Activated CD4-positive, alpha-beta T cell treated with anti-CD3 and anti-CD28 coated beads, Interleukin-10, Interleukin-2, amounts not matched to agents 100 ng/mL and 50 ng/mL, durations not matched to agents 16 hours and 8 hours (primary cell): ENCODE results near the gene ZNF735.
"Not testable (repeated sequence)": the region's sequence is repeated elsewhere in the genome, so short reads cannot be mapped to it uniquely, and the experiment has no call there.

ENCODE experiments used
- DNase-seq: peaks from one replicate; pipeline ENCODE4 v3.0.0-alpha.2; 2020

ZNF735 gene

DNA sequence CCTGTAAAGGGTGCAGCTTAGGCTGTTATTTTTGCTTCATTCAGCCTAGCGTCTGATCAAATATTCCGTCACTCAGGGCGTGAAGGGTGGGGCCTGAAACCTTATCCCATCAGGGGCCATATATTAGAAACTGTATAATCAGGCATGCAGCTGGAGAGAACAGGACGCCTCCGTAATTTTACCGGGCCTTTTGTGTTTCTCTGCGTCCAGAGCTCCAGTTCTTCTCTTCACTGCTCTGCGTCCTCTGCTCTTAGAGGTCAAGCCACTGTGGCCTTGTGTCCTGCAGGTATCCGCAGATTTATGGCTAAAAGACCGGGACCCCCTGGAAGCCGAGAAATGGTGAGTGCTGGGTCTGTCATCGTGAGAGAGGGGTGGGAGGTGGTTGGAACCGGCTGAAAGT, at the start of gene ZNF735:
ZNF735 (plus strand) TSS at position 301 of the 400 bp plus-strand sequence; CDS start at position 301, 0 bp downstream.
- no peak for DNase-seq

DNA sequence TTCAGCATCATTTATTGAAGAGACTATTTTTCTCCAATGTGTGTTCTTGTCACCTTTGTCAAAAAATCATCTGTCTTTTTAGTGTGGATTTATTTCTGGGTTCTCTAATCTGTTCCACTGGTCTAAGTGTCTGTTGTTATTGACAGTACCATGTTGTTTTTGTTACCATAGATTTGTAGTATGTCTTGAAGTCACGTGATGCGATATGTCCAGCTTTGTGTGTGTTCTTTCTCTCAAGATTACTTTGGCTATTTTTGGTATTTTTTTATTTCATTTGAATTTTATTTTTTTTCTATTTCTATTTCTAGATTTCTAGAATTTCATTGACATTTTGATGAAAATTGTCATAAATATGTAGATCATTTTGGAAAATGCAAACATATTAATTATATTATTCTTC, 36.0 kb upstream of the ZNF735 start:
- not testable (repeated sequence) for DNase-seq

DNA sequence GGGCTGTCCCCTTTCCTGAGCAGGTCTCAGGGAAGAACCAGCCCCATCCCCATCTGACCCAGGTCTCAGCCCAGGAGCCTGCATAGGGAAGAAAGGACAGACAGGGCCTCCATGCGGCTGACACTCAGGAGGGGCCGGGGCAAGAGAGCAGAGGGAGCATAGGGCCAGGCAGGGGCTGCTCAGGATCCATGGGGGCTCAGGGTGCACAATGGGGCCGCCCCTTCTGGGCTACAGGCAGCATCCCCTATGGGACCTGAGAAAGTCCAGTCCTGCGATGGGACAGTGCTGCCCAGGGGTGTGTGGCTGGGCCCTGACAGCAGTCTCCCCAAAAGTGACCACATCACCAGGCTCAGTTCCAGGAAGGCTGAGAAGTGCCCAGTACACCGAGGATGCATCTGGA, 32.7 kb upstream of the ZNF735 start:
- no peak for DNase-seq

DNA sequence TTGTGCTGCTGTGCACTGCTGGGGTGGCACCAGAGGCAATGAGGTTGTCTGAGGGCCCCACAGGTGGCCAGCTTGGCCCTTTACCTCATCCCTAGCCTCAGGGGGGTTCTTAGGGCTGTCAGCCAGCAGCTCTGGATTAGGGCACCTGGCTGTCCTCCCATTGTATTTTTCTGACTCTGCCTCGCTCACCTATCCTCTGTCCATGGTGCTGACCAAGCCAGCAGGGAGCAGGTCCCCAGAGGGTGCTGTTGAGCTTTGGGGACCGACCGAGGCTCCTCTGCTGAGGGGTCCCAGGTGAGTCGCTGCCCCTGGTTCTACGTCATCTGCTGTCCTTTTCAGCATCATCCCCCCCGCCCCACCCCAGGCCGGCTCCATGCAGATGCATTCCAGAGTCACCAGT, 32.1 kb upstream of the ZNF735 start:
- peak; percentile 1 for DNase-seq

DNA sequence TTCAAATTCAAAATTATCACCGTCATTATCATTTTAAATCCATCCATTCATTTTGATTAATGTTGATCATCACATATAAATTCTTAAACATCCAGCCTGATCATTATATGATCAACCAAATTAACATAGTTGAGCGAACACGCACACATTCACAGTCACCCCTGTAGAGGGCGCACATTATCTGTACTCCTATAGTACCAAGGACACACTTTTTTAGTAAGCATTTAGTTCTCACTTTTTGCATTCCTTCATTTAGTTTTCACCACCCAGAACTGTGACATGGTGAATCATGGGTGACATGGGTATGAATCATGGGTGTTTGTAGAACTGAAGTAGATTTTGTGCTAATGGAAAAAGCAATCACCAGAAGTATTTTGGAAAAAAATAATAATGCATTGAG, 26.0 kb upstream of the ZNF735 start:
- peak; percentile 0 for DNase-seq

DNA sequence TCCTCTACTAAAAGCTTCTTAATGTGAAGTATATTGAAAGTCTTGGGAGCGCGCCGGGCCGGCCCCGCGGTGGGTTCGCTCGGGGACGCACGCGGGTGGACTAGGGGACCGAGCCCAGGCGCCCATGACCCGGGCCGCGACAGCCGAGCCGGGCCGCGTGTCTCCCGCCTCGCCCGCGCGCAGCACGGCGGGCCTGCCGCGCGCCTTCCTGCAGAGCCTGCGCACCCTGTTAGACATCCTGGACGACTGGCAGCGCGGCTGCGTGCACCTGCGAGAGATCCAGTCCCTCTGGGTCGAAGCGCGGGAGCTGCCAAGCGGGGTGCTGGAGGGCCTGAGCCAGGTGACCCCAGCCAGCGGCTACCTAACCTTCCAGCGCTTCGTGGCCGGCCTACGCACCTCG, 25.4 kb upstream of the ZNF735 start:
- no peak for DNase-seq

DNA sequence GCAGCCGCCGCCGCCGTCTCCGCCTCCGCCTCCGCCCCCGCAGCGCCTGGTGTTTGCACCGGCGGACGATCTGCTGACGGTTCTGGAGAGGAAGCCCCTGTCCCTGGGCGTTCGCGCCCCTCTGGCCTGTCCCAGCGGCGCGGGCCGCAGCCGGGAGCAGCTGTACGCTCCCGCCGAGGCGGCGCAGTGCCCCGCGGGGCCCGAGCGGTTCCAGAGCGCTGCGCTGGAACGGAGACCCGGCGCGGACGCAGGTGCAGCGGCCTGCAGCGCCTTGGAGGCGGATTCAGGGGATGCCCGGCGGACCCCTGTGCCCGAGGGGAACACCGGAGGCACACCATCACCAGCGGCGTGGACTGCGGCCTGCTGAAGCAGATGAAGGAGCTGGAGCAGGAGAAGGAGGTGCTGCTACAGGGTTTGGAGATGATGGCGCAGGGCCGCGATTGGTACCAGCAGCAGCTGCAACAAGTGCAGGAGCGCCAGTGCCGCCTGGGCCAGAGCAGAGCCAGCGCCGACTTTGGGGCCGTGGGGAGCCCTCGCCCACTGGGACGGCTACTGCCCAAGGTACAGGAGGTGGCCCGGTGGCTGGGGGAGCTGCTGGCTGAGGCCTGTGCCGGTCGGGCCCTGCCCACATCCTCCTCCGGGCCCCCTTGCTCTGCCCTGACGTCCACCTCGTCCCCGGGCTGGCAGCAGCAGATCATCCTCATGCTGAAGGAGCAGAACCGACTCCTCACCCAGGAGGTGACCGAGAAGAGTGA, 24.8 kb upstream of the ZNF735 start:
- DNase-seq = no peak

DNA sequence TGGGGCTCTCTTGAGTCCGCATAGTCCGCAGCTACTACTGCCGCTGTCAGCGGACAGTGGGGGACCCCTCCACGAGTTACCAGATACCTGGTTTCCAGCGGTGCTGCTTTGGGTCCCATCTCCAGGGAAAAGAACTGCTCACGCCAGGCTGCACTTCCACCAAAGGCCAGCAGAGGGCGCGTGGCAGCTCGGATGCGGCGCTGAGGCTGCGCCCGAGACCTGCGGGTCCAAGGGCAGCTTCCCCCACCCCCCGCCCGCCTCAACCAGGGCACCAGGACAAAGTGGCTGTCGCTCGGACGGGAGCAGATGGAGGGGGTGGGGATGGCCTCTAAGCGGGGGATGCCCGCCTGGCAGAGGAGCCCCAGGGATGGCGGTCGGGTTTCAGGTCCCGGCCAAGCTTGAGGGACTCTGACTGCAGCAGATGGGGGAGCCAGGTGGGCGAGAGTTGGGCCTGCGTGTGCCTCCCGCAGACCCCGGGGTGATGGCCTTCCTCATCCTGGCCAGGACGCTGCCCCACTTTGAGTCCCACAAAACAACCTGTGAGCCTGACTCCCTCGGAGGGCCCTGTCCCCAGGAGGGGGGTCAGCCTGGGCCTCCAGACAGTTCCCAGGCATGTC, 23.8 kb upstream of the ZNF735 start:
- peak; percentile 13 for DNase-seq

DNA sequence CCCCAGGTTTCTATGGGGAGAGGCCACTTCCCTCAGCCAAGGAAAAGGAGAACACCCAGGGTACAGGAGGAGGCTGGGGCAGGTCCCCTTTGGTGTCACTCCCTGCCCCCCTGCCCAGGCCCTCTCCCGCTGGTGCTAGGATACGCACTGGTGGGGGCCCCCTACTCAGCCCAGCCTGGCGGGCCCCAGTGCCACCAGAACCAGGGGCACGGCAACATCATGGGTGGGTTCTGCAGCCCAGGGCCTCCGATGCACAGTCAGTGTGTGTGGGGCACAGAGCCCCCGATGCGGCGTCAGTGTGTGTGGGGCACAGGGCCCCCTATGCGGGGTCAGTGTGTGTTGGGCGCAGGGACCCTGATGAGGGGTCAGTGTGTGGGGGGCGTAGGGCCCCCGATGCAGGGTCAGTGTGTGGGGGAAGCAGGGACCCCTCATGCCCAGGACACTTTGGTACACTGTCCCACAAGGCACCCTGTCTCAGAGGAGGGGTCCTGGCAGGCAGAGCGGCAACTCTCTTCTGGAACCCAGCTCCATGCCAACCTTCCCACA, 23.1 kb upstream of the ZNF735 start:
- no peak for DNase-seq

DNA sequence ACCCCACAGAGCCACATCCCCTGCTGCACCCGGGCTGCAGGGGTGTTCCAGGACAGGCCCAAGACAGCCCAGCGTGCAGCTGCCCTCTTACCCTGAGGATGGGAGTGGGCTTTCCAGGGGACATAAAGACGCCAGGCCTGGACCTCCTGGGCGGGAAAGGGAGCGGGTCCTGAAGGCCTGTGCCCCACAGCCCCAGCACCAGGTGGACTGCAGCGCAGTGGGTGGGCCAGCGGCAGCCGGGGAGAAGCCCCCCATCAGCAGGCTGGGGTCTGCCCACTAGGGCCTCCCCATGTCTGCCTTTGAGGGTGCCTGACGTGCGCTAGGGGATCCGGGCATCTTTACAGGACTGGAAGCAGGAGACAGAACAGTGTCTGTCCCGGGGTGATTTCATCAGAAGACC, 22.6 kb upstream of the ZNF735 start:
- DNase-seq = no peak

DNA sequence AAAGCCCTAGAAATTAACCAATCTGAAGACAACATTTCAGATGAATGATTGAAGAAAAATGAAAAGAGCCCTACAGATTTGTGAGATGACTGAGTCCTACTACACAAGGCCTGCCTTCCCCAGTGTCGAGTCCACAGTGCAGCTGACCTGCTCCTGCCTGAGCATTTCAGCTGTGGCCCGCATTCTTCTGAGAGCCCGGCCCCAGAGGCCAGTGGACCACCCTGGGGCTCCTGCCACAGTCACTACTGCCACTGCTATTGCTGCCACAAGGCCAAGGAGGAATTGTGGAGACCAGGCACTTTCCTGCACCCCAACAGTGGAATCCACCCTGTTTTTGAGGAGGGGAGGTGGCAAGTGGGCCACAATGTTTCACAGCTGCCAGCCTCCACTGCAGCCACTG, 19.6 kb upstream of the ZNF735 start:
- DNase-seq = no peak

DNA sequence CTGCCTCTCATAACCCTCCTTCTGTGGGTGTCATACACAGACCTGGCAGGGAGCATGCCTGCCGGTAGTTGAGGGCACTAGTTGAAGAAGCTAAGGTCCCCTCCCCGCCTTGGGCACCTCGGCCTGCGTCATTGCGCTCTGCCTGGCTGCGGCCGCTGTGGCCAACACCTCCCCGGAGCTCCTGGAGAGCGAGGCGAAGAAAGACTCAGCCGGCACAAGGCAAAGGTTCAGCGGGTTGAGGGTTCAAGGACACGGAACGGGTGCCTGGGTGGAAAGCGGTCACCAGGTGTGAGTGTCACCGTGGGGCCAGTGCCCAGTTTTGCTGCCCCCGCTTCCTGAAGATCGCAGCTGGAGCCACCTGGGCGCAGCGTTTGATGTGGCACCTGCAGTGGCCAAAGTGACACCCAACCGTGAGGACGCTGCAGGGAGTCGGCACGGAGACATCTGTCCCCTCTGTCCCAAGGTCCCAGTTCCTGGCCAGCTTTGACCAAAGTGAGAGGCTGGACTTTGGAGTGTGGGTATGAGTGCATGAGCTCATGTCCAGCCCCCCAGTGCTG, 14.8 kb upstream of the ZNF735 start:
- no peak for DNase-seq

DNA sequence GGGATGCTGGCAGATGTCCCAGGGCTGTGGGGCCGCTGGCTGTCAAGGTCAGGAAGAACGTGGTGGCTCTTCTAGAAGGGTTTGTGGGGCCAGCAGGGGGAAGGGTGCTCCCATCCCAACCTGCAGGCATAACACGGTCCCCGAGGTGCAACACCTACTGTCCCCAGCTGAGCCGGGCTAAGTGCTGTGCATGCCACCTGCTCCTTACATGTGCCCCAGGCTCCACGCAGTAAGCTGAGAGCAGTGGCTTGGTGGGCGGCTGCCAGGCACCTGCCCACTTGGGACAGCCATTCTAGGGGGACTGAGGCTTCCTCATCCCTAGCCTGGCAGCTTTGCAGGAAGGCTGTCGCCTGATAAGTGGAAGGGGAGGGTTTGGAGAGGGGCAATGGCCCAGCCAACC, 14.2 kb upstream of the ZNF735 start:
- DNase-seq = no peak

DNA sequence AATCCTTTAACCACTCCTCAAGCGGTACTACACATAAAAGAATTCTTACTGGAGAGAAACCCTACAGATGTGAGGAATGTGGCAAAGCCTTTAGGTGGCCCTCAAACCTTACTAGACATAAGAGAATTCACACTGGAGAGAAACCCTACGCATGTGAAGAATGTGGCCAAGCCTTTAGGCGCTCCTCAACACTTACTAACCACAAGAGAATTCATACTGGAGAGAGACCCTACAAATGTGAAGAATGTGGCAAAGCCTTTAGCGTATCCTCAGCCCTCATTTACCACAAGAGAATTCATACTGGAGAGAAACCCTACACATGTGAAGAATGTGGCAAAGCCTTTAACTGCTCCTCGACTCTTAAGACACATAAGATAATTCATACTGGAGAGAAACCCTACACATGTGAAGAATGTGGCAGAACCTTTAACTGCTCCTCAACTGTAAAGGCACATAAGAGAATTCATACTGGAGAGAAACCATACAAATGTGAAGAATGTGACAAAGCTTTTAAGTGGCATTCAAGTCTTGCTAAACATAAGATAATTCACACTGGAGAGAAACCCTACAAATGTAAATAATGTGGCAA, 12.8 kb downstream of the ZNF735 start:
- DNase-seq = not testable (repeated sequence)

DNA sequence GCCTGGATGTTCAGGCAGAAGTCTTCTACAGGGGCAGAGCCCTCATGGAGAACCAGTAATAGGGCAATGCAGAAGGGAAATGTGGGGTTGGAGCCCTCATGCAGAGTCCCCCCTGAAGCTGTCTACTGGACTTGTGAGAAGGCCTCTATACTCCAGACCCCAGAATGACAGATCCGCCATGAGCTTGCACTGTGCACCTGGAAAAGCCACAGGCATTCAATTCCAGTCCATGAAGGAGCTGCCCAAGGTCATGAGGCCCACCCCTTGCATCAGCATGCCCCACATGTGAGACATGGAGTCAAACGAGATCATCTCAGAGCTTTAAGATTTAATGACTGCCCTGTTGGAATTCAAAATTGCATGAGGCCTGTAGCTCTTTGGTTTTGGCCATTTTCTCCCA, 16.4 kb downstream of the ZNF735 start:
- DNase-seq = no peak

DNA sequence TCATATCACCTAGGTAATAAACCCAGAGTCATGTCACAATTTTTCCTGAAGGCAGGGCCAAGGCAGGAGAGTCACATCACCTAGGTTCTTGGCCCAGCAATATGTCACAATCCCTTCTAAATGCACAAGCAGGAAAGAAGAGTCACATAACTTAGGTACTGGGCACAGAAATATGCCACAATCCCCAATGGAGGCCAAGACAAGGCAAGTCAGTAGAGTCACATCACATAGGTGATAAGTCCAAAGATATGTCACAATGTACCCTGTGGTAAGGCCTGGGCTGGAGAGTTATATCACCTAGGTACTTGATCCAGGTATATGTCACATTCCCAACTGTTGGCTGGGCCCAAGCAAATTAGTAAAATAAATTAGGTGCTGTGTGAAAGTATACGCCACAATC, 21.2 kb downstream of the ZNF735 start, which contains the start of gene ZNF679:
ZNF679 (plus strand) TSS at position 301 of the 400 bp plus-strand sequence. CDS start 20,644 bp downstream, outside the sequence.
- not testable (repeated sequence) for DNase-seq

DNA sequence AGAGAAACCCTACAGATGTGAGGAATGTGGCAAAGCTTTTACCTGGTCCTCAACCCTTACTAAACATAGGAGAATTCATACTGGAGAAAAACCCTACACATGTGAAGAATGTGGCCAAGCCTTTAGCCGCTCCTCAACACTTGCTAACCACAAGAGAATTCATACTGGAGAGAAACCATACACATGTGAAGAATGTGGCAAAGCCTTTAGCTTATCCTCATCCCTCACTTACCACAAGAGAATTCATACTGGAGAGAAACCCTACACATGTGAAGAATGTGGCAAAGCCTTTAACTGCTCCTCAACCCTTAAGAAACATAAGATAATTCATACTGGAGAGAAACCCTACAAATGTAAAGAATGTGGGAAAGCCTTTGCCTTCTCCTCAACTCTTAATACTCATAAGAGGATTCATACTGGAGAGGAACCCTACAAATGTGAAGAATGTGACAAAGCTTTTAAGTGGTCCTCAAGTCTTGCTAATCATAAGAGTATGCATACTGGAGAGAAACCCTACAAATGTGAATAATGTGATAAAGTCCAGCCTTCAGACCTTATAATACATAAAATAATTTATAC, 59.4 kb downstream of the ZNF735 start:
- DNase-seq = no peak
